Heart left ventricle (tissue), 13 donors: ENCODE data around the gene CIB4.

Experiments used
- POLR2A ChIP-seq, 2 donors: fragments of 450-650 bp; IDR thresholded peaks; one replicate each; pipeline ENCODE4 v1.6.1; 2017; ENCODE audit warnings: antibody characterized with exemption in 2 of 2, mild to moderate bottlenecking in 2 of 2, moderate library complexity in 2 of 2
- TF ChIP-seq, protein P1 (sequence below), 12 donors: fragments of 200-600 bp; sonication (generic) in 4 of 12; IDR thresholded peaks; one replicate each; pipeline versions ENCODE4 v1.5.0 to v1.8.0; 2018 to 2022; ENCODE audit warnings: antibody characterized with exemption in 12 of 12, mild to moderate bottlenecking in 5 of 12
- donor health status: ischemic (EF 13 %, LVEDD 7.1; RV severe dilation, severe dysfunction).
- donor health status: DM: no; HTN: yes; CAD: no.
- donor health status: DM: no; HTN: no; CAD: no.
- donor health status: ischemic (EF 25% LVEDD 6.9; RV normal size, moderate dysfunction).
- donor health status: ischemic (EF 25% LVEDD 5.7; RV mildly dilated, moderate dysfunction).
- donor health status: ischemic (EF 35%, LVEDD 5.7; RV mildly dilated, moderate dysfunction).
- donor health status: nonischemic (EF 11% LVEDD 7.7; RV severe dilation, severe dysfunction).
- donor health status: DM: yes; HTN: yes; CAD: no.
- donor health status: PGD.
- donor health status: ischemic (EF 29% LVEDD 5.4; RV normal size, mild dysfunction).
- donor health status: nonischemic (EF 23%, LVEDD 6.1; RV moderate dilation, normal function).

DNA sequence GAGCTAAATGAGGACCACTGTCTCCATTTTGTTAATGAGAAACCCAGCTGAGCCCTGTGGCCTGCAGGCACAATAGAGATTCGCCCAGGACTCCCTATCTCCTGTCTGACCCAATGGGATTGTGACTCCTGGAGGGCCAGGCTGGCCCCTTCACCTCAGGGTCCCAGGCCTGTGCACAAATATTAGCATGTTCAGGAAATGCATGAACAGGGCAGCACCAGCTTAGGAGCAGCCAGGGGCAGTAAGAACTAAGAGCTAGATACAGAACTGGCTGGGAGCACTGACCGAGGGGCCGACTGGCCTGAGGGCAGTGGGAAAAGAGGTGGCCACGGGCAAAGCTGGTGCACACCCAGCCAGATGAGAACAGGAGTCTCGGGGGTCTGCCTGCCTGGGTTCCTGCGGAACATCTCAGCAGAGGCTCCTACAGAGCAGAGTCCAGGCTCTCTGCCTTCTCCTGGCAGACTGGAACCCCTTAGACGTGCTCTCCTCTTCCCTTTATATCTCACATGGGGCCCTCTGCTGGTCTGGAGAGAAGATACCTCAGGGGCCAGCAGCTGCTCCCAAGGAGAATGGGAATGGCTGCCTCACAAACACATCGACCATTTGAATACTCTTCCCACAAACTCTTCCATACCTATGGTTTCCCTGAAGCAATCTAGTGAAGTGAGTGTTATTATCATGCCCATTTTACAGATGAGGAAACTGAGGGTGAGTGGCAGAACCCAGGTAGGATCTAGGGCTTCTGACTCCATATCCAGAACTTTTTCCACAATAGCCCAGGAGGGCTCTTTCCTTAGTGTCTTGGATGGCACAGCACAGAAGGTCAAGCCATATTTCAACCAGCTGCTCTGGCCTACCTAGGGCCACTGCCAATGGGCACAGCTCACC is 85.7 kb downstream of the CIB4 start:
- TF ChIP-seq, protein P1, sequence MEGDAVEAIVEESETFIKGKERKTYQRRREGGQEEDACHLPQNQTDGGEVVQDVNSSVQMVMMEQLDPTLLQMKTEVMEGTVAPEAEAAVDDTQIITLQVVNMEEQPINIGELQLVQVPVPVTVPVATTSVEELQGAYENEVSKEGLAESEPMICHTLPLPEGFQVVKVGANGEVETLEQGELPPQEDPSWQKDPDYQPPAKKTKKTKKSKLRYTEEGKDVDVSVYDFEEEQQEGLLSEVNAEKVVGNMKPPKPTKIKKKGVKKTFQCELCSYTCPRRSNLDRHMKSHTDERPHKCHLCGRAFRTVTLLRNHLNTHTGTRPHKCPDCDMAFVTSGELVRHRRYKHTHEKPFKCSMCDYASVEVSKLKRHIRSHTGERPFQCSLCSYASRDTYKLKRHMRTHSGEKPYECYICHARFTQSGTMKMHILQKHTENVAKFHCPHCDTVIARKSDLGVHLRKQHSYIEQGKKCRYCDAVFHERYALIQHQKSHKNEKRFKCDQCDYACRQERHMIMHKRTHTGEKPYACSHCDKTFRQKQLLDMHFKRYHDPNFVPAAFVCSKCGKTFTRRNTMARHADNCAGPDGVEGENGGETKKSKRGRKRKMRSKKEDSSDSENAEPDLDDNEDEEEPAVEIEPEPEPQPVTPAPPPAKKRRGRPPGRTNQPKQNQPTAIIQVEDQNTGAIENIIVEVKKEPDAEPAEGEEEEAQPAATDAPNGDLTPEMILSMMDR (IDR thresholded peaks at IDR 0.05), result no peak
- TF ChIP-seq POLR2A (IDR thresholded peaks at IDR 0.05), result no peak
